Measurements from ENCODE around the gene SHISA9. TPM values are rescaled to one million over a fixed set of nuclear protein-coding genes. Genes with fewer than 3 reads are reported as not detected.

SHISA9 gene
- total RNA-seq, 6 donors from 2014 or later, result 0.13 to 1.7 (median 0.20) TPM; not detected in 2

- Histone ChIP-seq H3K4me3 (no peak overlapping the region), H3K27me3 (no peaks in the 10 kb centered on the region), H3K9me3 (no peaks in the 10 kb centered on the region), H3K36me3 (no peaks in the 10 kb centered on the region), H3K27ac (no peak overlapping the region), H3K4me1 (no peaks in the 10 kb centered on the region)
- DNase-seq, result no peak
- TF ChIP-seq CTCF (IDR thresholded peaks at IDR 0.05) (no peak), POLR2AphosphoS5 (IDR thresholded peaks at IDR 0.05) (no peak), POLR2A (IDR thresholded peaks at IDR 0.05) (no peak), EP300 (IDR thresholded peaks at IDR 0.05) (no peak)
- no peak for ATAC-seq (ENCODE audit: low FRiP score in 2 of 2)
Measured at GRCh38 chr16:13203725-13204124, 302.3 kb downstream of the SHISA9 start.

DNA sequence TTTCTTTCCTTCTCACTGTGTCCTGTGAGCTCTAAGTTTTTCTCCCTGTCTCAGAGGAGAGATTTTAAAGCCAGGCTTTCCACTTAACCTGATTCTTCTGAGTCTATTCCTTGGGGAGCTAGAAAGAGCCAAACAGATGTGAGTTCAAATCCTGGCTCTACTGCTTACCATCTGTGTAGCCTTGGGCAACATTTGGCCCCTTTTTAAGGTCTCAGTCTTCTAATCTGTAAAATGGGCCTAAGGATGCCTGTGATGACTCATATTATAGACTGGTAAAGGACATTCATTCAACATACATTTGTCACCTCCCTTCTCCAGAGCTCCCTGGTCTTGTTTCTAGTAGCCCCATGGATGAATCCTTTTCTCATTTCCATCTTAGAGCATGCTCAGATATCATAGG, 304.0 kb downstream of the SHISA9 start:
- DNase-seq (no peak), ATAC-seq (ENCODE audit: low FRiP score in 2 of 2) (no peak)
- Histone ChIP-seq H3K27me3 (no peaks in the 10 kb centered on the region), H3K9me3 (no peaks in the 10 kb centered on the region), H3K36me3 (no peaks in the 10 kb centered on the region), H3K4me1 (no peaks in the 10 kb centered on the region), H3K4me3 (no peak overlapping the region), H3K27ac (no peak overlapping the region)
- TF ChIP-seq EP300 (IDR thresholded peaks at IDR 0.05) (no peak), CTCF (IDR thresholded peaks at IDR 0.05) (no peak), POLR2A (IDR thresholded peaks at IDR 0.05) (no peak), POLR2AphosphoS5 (IDR thresholded peaks at IDR 0.05) (no peak)

GRCh38 chr16:13206606-13207005, 305.2 kb downstream of the SHISA9 start:
- Histone ChIP-seq H3K4me1 (no peaks in the 10 kb centered on the region), H3K9me3 (no peaks in the 10 kb centered on the region), H3K36me3 (no peaks in the 10 kb centered on the region), H3K27ac (no peak overlapping the region), H3K27me3 (no peaks in the 10 kb centered on the region), H3K4me3 (no peak overlapping the region)
- TF ChIP-seq EP300 (IDR thresholded peaks at IDR 0.05), result no peak
- TF ChIP-seq CTCF (IDR thresholded peaks at IDR 0.05), result no peak
- 72 to 83% methylated on average over 4 of the region's 4 CpGs for WGBS, 2 donors
- ATAC-seq (ENCODE audit: low FRiP score in 2 of 2) (no peak), DNase-seq (no peak)

- Histone ChIP-seq H3K27ac (no peak overlapping the region), H3K36me3 (no peaks in the 10 kb centered on the region), H3K9me3 (no peaks in the 10 kb centered on the region), H3K4me3 (no peak overlapping the region), H3K27me3 (no peaks in the 10 kb centered on the region), H3K4me1 (no peaks in the 10 kb centered on the region)
- TF ChIP-seq POLR2AphosphoS5 (IDR thresholded peaks at IDR 0.05) (no peak), POLR2A (IDR thresholded peaks at IDR 0.05) (no peak), CTCF (IDR thresholded peaks at IDR 0.05) (no peak), EP300 (IDR thresholded peaks at IDR 0.05) (no peak)
- ATAC-seq (ENCODE audit: low FRiP score in 2 of 2) (no peak), DNase-seq (no peak)
- 89 to 93% methylated on average over 5 of the region's 5 CpGs for WGBS, 2 donors
Measured at GRCh38 chr16:13207151-13207550, 305.8 kb downstream of the SHISA9 start.

GRCh38 chr16:13223666-13224065, 322.3 kb downstream of the SHISA9 start:
- ATAC-seq (ENCODE audit: low FRiP score in 2 of 2) (no peak), DNase-seq (no peak)
- Histone ChIP-seq H3K27ac (no peak overlapping the region), H3K36me3 (no peaks in the 10 kb centered on the region), H3K4me1 (no peaks in the 10 kb centered on the region), H3K4me3 (no peak overlapping the region), H3K27me3 (no peaks in the 10 kb centered on the region), H3K9me3 (no peaks in the 10 kb centered on the region)
- WGBS, 2 donors, result 85 to 95% methylated on average over 1 of the region's 1 CpG
- no peak for TF ChIP-seq POLR2A (IDR thresholded peaks at IDR 0.05)
- no peak for TF ChIP-seq EP300 (IDR thresholded peaks at IDR 0.05)
- no peak for TF ChIP-seq CTCF (IDR thresholded peaks at IDR 0.05)
- no peak for TF ChIP-seq POLR2AphosphoS5 (IDR thresholded peaks at IDR 0.05)
